GDM1 (cell line): ENCODE data around the gene TRMT10B.
A peak's percentile ranks its signal among the peaks of the same experiment; 100 is the strongest.
"Not testable (repeated sequence)": the region's sequence is repeated elsewhere in the genome, so short reads cannot be mapped to it uniquely, and the experiment has no call there.

Experiments
- DNase-seq: peaks from one replicate; lab custom pipeline; 2025; lab: John Stamatoyannopoulos, UW

The TRMT10B gene

GRCh38 chr9:37800631-37801286 lies 47.2 kb downstream of the TRMT10B start, which contains the start of gene DCAF10:
DCAF10 (plus strand) TSS chr9:37800797; CDS start chr9:37800867, 70 bp downstream.
- peak; percentile 79 for DNase-seq

GRCh38 chr9:37801287-37801850 lies 47.8 kb downstream of the TRMT10B start:
- no peak for DNase-seq

DNA sequence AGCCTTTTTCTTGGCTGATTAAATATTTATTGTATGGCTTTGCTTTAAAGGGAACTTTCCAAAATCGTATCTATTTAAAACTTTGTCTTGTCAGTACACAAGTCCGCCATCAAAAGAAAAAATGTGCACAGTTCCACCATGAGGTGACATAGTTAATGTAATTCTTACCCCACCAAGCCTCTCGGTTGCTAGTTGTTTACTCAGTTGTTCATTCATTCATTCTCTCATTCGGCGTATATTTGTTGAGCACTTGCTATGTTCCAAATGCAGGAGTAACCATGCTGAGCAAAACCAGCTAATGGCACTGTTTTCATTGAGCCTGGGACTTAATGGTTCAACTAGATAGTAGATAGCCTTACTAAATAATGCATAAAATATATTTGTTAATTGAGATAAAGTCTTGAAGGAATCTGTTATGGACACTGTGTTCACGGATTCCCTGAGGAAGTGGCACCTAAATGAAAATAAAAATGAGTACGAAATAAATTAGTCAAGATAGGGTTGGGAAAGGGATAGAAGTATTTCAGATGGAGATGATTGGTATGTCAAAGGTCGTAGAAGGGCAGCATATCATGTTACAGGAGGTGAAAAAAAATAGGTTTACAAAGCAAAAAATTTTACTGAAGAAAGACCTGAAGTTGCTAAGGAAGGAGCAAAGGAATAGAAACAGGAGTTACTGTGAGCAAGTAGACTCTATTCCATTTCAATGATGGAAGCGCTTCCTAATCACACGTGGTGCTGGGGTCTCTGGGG lies 48.5 kb downstream of the TRMT10B start:
- no peak for DNase-seq

DNA sequence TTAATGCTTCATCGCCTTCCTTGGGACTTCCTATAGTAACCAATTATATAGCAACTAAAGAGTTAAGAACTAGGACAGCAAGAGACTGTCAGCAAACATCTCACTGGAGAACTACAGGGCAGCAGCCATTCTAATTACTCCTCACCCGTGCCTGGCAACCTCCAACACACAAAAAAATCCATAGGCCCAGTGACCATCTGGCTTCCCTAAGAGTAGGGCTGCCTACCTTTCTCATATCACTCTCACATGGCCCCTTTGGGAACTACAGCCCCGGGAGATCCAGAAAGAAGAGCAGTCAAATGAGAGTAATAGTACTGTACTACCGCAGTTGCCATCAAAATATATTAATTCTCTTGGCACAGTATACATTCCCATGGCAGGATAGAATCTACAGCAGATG lies 52.7 kb downstream of the TRMT10B start:
- DNase-seq, result no peak

DNA sequence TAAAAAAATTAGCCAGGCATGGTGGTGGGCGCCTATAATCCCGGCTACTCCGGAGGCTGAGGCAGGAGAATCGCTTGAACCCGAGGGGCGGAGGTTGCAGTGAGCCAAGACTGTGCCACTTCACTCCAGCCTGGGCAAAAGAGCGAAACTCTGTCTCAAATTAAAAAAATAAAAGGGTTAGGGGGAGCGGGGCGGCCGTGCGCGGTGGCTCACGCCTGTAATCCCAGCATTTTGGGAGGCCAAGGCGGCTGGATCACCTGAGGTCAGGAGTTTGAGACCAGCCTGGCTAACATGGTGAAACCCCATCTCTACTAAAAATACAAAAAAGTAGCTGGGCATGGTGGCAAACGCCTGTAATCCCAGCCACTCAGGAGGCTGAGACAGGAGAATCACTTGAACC lies 56.1 kb downstream of the TRMT10B start:
- not testable (repeated sequence) for DNase-seq

GRCh38 chr9:37811906-37812476 lies 58.4 kb downstream of the TRMT10B start:
- DNase-seq, result no peak

GRCh38 chr9:37812773-37813379 lies 59.3 kb downstream of the TRMT10B start:
- DNase-seq, result no peak

- DNase-seq, result no peak
Measured at GRCh38 chr9:37818849-37819248, 65.2 kb downstream of the TRMT10B start.

DNA sequence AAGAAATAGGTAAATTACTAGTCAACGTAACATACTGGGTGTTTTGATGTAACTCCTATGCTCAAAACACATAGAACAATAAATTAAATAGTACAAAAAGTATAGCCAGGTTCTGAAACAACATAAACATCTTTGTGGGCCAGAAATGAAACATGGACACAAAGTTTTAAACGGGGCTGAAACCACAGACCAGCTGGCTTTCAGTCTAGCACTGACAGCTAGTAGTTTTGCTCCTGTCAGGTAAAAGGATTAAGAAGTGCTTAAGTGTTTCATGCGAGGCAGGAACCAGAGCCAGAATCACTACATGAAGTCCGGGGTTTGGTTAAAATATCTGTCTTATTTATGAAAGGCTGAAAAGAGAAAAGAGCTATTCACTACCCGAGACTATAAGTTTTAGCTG lies 66.5 kb downstream of the TRMT10B start:
- no peak for DNase-seq

GRCh38 chr9:37825174-37825573 lies 71.6 kb downstream of the TRMT10B start:
- not testable (repeated sequence) for DNase-seq

GRCh38 chr9:37827483-37828165 lies 74.0 kb downstream of the TRMT10B start:
- DNase-seq, result no peak
